SIG-M5 treated with dmso at 0.1 percent for 504 hours (cell line): ENCODE measurements around the gene HIVEP3.

Experiments used
- DNase-seq: peaks from one replicate; lab custom pipeline; 2025; ENCODE audit not compliant: unreplicated experiment; lab: John Stamatoyannopoulos, UW

HIVEP3 gene

DNA sequence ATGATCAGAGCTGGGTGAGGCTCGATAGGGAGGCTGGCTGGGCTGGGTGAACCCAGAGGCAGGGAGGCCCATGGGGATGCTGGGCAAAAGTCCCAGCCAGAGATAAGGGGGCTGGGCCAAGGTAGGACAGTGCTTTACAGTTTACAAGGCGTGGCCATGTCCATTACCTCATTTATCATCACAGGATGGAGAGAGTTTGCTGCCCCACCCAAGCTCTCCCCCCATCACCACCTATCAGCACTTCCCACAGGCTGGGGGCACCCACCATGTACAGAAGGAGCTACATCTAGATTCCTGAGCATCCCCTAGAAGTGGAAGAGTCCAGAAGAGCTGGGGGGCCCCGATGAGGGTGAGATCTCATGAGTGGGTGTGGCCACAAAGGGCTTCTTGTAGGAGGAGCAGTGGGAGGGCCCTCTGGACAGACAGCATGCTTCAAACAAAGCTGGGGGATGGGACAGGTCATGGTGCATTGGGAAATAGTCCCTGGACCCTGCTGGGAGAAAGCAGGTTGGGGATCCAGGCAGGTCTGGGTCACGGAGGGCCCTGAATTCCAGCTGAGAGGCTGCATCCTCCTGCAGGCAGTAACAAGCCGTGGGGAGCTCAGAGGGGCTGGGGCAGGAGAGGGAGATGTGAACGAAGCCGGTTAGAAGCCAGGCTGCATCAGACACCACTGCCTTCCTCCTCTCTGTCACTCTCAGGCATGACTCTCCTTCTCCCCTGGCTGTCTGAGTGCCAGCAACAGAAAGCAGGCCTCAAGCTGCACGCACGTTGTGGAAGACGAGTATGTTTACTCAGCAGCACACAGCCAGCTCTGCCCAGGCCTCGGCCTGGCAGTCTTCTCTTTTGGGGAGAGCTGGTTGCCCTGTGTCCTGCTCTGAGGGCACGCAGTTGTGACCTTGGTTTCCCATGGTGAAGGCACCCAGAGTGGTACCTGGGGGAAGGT, 202.3 kb downstream of the HIVEP3 start:
- DNase-seq, result no peak

DNA sequence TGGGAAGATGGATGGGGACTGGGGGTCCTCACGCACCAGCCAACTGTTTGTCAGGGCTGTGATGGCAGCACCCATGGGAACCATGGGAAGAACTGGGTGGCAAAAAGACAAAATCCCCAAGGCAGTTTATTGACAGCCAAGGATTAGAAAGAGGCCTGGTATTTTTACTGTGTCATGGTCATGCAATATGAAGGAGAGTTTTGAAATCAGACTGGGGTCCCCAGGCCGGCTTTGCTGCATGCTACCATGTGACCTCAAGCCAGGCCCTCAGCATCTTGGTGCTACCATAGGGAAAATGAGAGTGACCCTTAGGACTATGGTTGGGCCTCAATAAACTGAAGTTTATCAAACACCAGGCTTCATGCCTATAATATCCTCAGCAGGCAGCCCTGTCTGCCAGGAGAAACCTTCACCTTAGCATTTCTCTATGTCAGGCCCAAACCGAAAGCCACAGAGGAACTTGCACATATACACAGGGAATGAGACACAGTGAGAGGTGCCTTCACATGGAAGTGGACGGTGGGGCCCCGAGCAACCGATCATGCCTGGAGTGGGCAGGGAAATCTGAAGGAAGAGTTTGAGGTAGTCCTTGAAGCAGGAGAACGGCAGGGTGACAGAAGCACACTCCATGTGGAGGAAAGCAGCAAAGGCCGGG, 203.2 kb downstream of the HIVEP3 start:
- no peak for DNase-seq

DNA sequence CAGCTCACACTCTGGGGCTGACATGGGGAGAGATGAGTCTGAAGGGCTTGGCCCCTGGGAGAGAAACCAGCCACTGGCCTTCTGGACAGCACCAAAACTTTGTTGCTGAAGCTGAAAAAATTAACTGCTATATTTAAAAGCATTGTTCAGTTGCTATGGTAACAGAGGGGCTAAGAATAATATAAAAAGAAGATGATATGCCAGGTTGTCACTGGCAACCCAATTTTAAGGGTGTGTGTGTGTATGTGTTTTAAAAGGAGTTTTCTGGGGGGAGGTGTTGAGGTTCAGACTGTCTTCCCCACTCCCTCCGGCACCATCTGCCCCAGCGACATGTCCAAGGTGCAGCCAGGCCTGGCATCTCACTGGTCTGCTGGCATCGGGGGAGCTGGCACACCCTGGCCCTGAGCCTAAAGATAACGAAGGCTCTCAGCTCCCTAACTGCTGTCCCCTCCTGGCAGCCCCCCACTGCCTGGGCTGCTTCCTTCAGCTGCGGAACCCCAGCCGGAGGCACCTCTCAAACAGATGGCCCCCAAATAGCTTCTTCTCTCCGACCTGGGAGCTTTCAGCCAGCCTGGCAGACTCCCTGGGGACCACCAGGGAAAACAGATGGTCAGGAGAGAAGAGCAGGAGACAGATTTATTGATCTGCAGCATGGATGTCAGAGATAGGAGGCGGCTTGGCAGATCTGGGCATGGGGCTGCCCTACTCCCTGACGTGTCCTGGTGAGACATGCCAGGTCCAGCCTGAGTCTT, 203.9 kb downstream of the HIVEP3 start:
- no peak for DNase-seq

DNA sequence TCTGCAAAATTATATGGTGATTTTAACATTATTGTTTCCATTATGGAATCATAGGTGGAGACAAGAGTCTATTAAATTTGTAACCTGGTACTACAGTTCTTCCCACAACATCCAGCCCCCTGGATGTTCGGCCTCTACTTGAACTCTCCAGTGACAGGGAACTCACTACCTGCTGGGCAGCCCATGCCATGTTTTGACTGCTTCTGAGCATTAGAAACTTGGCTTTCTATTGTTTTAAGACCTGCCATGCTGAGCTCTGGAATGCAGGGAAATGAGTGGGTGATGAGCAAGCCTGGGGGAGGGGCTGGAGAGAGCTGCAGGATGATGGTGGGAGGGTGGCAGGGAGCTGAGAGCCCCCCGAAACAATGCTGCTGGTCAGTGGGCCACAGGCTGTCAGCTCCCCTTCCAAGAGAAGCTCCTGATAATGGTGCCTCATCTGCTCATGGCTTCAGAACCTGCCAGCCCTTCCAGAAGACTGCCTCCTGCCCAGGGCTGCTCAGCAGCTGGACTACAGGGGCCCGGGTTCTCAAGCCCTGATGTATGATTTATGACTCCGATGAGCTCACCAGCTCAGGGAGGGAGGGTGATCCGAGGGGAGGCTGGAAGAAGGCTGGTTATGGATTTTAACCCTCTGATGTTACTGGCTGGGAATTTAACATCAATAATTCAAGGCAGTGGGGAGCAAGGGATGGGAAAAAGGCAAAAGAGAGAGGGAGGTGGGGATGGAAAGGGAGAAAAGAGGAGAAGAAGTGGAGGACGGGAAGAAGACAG, 205.0 kb downstream of the HIVEP3 start:
- no peak for DNase-seq

DNA sequence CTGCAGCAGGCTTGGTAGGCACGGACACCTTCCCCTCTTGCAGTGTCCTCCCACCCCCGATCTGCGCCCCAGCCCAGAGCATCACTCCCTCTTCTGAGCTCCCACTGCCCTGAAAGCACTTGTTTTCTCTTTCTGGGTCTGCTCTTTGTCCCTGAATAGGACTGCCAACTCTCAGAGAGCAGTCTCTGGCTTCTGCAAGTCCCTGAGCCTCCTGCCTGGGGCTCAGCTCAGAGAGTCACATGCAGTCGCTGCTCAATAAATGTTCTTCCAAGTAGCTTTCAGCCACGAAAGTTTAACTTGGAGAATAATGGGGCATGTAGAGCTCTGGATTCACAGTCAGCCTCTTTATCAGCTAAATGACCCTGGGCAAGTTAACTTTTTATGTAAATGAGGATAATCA, 205.6 kb downstream of the HIVEP3 start:
- no peak for DNase-seq

GRCh38 chr1:41712695-41713094, 206.0 kb downstream of the HIVEP3 start:
- DNase-seq, result no peak

DNA sequence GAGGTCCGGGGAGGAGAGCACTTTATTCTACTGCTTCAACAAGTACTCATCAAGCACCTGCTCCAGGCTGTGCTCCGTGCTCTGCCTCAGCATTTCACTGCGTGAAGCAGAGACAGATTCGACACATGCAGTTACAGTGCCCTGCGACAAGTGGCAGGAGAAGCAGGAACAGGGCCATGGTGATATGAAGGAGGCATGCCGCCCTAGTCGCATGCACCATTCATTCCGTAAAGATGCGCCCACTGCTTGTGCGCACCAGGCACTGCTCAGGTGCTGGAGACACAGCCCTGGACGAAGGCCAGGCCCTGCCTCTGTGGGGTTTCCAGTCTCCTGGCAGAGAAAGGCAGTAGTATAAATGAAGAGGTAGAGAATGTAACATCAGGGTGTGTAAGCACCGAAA, 206.6 kb downstream of the HIVEP3 start:
- DNase-seq, result no peak

- no peak for DNase-seq
These were observed 207.1 kb downstream of the HIVEP3 start for GRCh38 chr1:41711581-41711980.

DNA sequence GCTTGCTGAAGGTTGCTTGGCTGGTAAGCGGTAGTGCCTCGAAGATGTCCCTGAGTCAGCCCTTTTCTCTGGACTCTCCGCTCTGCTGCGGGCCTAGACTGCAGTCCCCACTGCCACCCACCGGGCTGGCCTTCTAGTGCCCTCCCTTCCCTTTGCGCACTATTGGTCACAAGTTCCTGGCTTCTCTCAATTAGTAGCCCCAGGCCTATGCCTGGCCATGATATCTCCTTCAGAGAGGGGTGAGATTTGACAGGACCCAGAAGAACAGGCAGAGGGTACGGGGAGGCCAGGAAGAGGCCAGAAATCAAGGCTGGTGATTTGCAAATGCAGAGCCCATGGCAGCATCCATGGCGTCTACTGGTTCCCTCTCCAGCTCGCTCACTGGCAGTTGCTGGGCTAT, 207.7 kb downstream of the HIVEP3 start:
- DNase-seq, result no peak

DNA sequence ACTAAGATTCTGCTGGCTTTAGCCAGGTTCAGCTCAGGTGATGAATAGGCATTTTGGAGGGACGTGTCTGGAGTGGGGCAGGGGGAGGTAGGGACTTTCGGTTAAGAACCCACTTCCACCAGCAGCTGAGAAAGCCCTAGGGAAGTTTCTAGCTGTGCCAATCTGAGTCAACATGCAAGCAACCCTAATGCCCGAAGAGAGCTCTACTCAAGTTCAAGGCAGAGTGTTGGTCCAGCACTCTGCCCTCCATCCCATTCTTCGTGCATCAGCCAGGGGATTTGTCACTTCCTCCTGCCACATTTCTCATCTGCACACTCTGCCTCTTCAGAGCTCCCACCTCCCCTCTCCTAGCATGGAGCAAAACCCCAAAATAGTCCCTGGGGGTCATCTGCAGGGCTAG, 208.8 kb downstream of the HIVEP3 start:
- no peak for DNase-seq

- DNase-seq, result no peak
These were observed 209.4 kb downstream of the HIVEP3 start for GRCh38 chr1:41709331-41709730.

- no peak for DNase-seq
These were observed 210.4 kb downstream of the HIVEP3 start for GRCh38 chr1:41708332-41708731.

GRCh38 chr1:41707793-41708192, 210.9 kb downstream of the HIVEP3 start:
- no peak for DNase-seq

- no peak for DNase-seq
These were observed 212.9 kb downstream of the HIVEP3 start for GRCh38 chr1:41705798-41706197.

DNA sequence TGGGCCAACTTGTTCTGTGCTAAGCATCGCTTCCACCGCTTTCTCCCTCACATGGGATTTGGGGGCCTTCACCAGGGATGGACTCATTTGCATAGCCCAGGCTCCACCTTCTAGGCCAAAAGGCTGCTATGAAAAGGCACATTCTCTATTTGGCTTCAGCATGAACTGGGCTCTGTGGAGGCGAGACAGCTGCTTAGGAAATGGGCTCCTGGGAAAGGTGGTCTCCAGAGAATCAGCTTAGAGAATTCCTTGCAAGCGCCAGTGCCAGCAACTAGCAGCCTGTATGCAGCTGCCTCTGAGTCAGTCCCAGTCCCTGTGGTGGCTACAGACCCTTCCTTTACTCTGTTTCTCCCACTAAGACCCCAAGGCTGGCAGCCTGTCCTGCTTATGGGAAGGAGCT, 214.5 kb downstream of the HIVEP3 start:
- DNase-seq, result no peak

DNA sequence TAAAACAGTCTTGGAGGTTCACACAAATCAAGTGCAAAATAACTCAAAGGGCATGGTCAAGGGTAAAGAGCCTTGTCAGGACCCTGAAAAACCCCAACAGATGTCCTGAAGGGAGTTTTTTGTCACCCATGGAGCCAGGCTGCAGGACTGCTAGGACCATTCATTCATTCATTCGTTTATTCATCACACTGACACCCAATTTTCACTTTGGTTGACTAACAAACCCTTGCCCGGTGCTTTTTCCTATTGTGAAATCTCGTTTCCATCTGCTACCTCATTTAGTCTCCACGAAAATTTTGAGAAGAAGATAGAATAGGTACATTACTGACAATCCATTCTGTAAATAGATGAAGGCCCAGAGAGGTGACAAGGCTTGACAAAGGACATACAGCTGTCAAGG, 216.0 kb downstream of the HIVEP3 start:
- DNase-seq, result no peak

DNA sequence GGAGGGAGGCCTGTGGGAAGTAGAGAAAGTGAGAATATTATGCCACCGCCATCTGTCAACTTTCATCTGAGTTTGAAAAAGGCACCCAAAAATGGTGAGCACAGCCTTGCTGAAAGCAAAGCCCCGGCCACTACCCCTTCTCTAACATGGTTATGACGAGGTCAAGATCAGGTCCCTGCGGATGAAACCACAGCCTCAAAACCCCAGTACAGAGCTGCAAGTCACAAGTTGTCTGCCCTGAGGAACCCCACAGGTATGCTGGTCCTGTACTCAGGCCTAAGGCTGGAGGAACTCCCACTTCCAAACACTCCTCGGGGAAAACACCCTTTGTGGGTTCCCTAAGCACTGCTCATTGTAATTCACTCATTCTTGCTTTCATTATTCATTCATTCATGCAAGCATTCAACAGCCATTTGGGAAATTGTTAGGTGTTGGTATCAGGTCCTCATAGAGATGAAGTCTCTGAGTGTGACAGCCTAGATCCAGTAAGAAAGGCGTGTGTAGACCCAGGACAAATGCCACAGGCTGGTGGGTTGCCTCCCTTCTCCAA, 217.7 kb downstream of the HIVEP3 start:
- no peak for DNase-seq

DNA sequence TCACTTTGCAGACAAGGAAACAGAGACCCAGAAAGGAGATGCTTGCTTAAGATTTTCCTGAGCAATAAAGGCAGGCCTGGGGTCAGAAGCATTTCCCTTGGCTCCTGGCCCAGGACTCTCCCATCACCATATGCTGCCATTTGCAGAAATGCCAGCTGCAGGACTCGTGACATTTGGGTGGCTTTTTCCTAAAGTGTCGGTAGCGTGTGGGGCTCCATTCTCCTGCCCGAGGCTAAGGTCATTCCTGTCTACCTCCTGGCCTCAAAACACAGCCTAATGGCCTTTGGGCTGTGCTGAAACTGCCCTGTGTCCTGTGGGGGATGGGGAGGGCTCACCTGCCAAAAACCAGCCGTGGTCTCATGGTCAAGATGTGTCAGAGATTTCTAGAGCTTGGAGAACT, 218.1 kb downstream of the HIVEP3 start:
- no peak for DNase-seq

DNA sequence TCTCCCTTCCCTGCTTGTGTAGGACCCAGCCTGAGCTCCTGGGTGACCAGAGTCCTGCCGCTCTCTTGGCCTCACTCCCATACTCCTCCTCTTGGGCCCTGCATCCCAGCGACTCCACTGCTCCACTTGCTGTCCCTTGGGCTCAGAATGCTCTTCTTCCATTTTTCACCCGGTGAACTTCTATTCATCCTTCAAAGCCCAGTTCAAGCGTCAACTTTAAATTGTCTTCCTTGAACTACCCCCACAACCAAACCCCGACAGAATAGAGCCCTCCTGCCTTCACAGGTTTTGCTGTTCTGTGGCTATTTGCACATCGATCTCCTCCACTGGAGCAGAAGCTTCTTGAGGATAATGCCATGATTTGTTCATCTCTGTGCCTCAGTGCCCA, 218.9 kb downstream of the HIVEP3 start:
- DNase-seq, result no peak

DNA sequence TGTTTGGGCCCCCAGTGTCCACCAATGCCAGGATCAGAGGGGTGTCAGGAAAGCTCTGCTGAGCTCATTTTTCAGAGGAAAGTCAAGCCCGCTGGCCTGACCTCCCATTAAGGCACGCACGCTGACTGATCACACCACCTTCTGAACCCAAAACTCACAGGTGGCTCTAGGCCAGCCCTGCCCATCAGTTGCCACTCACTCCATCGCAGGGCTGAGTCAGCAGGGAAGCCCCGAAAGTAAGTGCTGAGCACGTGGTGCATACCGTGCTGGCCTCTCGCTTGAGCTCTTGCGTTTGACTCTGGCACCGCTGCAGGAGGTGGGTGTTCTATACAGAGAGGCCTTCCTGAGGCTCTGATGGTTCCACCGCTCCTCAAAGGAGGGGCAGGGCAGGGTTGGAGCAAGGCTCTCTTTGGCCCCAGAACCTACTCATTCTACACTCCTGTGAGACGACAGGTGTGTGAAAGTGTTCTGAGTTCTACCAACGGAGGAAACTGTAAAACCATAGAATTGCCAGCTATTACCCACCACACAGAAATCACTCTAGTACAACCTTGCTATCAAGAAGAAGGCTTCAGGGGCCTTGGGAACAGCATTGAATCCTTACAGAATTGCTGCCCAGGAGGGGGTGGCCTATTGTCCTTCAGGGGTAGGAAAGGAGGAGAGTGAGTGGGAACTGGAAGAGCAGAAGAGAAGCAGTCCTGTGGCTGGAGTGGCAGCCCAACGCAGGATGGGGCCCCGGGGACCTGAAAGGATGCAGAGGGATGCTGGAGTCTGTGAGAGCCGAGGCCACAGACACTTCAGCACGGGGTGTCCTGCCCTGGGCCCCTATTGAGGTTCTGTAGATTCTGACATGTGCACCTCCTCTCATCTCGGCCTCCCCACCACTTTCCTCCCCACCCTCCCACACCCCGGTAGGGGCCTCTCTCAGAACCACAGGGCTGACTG, 219.5 kb downstream of the HIVEP3 start:
- DNase-seq, result no peak
